Measurements from ENCODE around the gene LENEP.

DNA sequence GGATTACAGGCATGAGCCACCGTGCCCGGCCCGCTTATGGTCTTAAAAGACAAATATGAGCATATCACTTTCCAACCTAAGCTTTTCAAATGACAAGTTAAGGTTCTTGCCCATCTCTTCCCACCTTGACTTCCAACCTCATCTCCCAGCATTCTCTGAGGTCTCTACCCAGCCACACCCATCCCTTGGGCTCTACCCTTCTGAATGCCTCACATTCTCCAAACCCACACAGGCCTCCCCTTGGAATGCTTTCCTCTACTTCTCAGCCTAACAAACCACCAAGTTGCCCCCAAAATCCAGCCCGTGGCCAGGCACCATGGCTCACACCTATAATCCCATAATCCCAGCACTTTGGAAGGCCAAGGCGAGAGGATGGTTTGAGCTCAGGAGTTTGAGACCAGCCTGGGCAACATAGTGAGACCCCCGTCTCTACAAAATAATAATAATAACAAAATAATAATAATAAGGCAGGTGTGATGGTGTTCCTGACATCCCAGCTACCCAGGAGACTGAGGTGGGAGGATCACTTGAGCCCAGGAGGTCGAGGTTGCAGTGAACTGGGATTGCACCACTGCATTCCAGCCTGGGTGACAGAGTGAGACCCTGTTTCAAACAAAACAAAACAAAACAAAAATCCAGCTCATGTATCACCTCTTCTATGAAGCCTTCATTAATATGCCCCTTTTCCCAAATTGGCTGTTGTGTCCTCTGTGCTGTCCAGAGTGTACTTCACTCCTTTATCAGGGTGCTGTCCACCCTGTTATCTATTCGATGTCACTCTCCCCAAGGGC is 28.9 kb downstream of the LENEP start:
- TF ChIP-seq EZH2 (IDR thresholded peaks at IDR 0.05; ENCODE audit: insufficient read depth, poor library complexity, severe bottlenecking): no peak
- TF ChIP-seq EZH2phosphoT487 (IDR thresholded peaks at IDR 0.05; ENCODE audit: insufficient read depth, low read depth): no peak

All from GM23248 (cell line).